NCI-H146 (cell line): ENCODE results near the gene NHS.
A peak's percentile ranks its signal among the peaks of the same experiment; 100 is the strongest.

Experiments used
- DNase-seq: peaks from one replicate; lab custom pipeline; 2025; lab: John Stamatoyannopoulos, UW

The NHS gene

GRCh38 chrX:17623750-17624149, 248.8 kb downstream of the NHS start:
- DNase-seq: no peak

- DNase-seq: no peak
Measured at GRCh38 chrX:17627026-17627425, 252.0 kb downstream of the NHS start.

- no peak for DNase-seq
Measured at GRCh38 chrX:17628976-17629375, 254.0 kb downstream of the NHS start.

GRCh38 chrX:17629519-17629918, 254.5 kb downstream of the NHS start:
- DNase-seq: no peak

GRCh38 chrX:17631647-17632046, 256.6 kb downstream of the NHS start:
- no peak for DNase-seq

GRCh38 chrX:17632942-17633341, 257.9 kb downstream of the NHS start:
- no peak for DNase-seq

GRCh38 chrX:17633546-17633945, 258.5 kb downstream of the NHS start:
- peak; percentile 23 for DNase-seq

GRCh38 chrX:17634542-17635207, 259.7 kb downstream of the NHS start:
- DNase-seq: peak; percentile 87

- DNase-seq: peak; percentile 95
Measured at GRCh38 chrX:17635231-17635630, 260.2 kb downstream of the NHS start.

GRCh38 chrX:17637235-17637634, 262.2 kb downstream of the NHS start:
- DNase-seq: no peak

- no peak for DNase-seq
Measured at GRCh38 chrX:17638731-17639130, 263.7 kb downstream of the NHS start.

GRCh38 chrX:17642891-17643290, 267.9 kb downstream of the NHS start:
- no peak for DNase-seq

- no peak for DNase-seq
Measured at GRCh38 chrX:17643528-17643927, 268.5 kb downstream of the NHS start.

- no peak for DNase-seq
Measured at GRCh38 chrX:17644001-17644400, 269.0 kb downstream of the NHS start.

GRCh38 chrX:17654116-17654515, 279.1 kb downstream of the NHS start:
- no peak for DNase-seq

GRCh38 chrX:17655211-17656034, 280.4 kb downstream of the NHS start:
- DNase-seq: no peak

GRCh38 chrX:17656035-17656418, 281.0 kb downstream of the NHS start:
- no peak for DNase-seq

GRCh38 chrX:17656556-17656955, 281.6 kb downstream of the NHS start:
- DNase-seq: no peak

GRCh38 chrX:17662391-17662790, 287.4 kb downstream of the NHS start:
- peak; percentile 16 for DNase-seq

- no peak for DNase-seq
Measured at GRCh38 chrX:17668929-17669328, 293.9 kb downstream of the NHS start.

- DNase-seq: no peak
Measured at GRCh38 chrX:17669458-17669857, 294.5 kb downstream of the NHS start.

GRCh38 chrX:17669891-17670290, 294.9 kb downstream of the NHS start:
- DNase-seq: no peak

- DNase-seq: no peak
Measured at GRCh38 chrX:17670874-17671273, 295.9 kb downstream of the NHS start.

- DNase-seq: no peak
Measured at GRCh38 chrX:17674601-17675000, 299.6 kb downstream of the NHS start.
